HepG2 (cell line): ENCODE results near the gene LMNA. TPM values are rescaled to one million over a fixed set of nuclear protein-coding genes. Genes with fewer than 3 reads are reported as not detected.

Experiments used
- ARID2 ChIP-seq: sonication (generic); formaldehyde crosslinking; IDR thresholded peaks from 2 replicates; pipeline ENCODE4 v1.8.1; 2022; ENCODE audit warnings: mild to moderate bottlenecking, missing genetic modification reagents, borderline replicate concordance
- GFI1 ChIP-seq: sonication (generic); formaldehyde crosslinking; IDR thresholded peaks from 2 replicates; pipeline ENCODE4 v1.5.0; 2020; ENCODE audit warnings: missing genetic modification reagents, mild to moderate bottlenecking, borderline replicate concordance
- JUN ChIP-seq: sonication (generic); formaldehyde crosslinking; IDR thresholded peaks from 2 replicates; pipeline ENCODE4 v1.4.0; 2020; ENCODE audit warnings: mild to moderate bottlenecking, missing genetic modification reagents
- MIER2 ChIP-seq: IDR thresholded peaks from 2 replicates; pipeline ENCODE4 v1.6.1; 2016; ENCODE audit warnings: missing biosample characterization, missing genetic modification reagents
- NCOA2 ChIP-seq: sonication (generic); formaldehyde crosslinking; IDR thresholded peaks from 2 replicates; pipeline ENCODE4 v1.8.0; 2022; ENCODE audit warnings: inconsistent platforms
- NFE2 ChIP-seq: sonication (generic); formaldehyde crosslinking; IDR thresholded peaks from 2 replicates; pipeline ENCODE4 v1.4.0; 2020; ENCODE audit warnings: missing genetic modification reagents
- NKX3-1 ChIP-seq: sonication (generic); formaldehyde crosslinking; IDR thresholded peaks from 2 replicates; pipeline ENCODE4 v1.5.0; 2020; ENCODE audit warnings: missing genetic modification reagents
- NR3C1 ChIP-seq: sonication (generic); formaldehyde crosslinking; IDR thresholded peaks from 2 replicates; pipeline ENCODE4 v1.4.0; 2020; ENCODE audit warnings: missing genetic modification reagents
- PITX1 ChIP-seq: sonication (generic); formaldehyde crosslinking; IDR thresholded peaks from 2 replicates; pipeline ENCODE4 v1.5.1; 2020; ENCODE audit warnings: mild to moderate bottlenecking, missing genetic modification reagents
- POLR2G ChIP-seq: fragments of 200-400 bp; formaldehyde crosslinking; IDR thresholded peaks from 2 replicates; pipeline ENCODE4 v1.6.1; 2018; ENCODE audit warnings: mild to moderate bottlenecking, low read depth, low read length, moderate library complexity
- RBFOX2 ChIP-seq: fragments of 200-400 bp; formaldehyde crosslinking; IDR thresholded peaks from 2 replicates; pipeline ENCODE4 v1.6.1; 2017; ENCODE audit warnings: low read depth, mild to moderate bottlenecking, low read length
- SRSF1 ChIP-seq: fragments of 200-400 bp; formaldehyde crosslinking; optimal IDR thresholded peaks from 2 replicates; pipeline ENCODE3; 2017; ENCODE audit warnings: mild to moderate bottlenecking, low read depth, low read length, moderate library complexity
- STAT5B ChIP-seq: sonication (generic); formaldehyde crosslinking; IDR thresholded peaks from 2 replicates; pipeline ENCODE4 v1.4.0; 2020; ENCODE audit warnings: missing genetic modification reagents
- ZBTB21 ChIP-seq: sonication (generic); formaldehyde crosslinking; IDR thresholded peaks from 2 replicates; pipeline ENCODE4 v1.4.0; 2020; ENCODE audit warnings: missing genetic modification reagents
- ZFP90 ChIP-seq: sonication (generic); formaldehyde crosslinking; IDR thresholded peaks from 2 replicates; pipeline ENCODE4 v1.8.0; 2022; ENCODE audit warnings: missing genetic modification reagents, mild to moderate bottlenecking, inconsistent platforms, borderline replicate concordance
- ZNF335 ChIP-seq: sonication (generic); formaldehyde crosslinking; IDR thresholded peaks from 2 replicates; pipeline ENCODE4 v1.4.0; 2020; ENCODE audit warnings: missing genetic modification reagents
- ZNF564 ChIP-seq: sonication (generic); formaldehyde crosslinking; IDR thresholded peaks from 2 replicates; pipeline ENCODE4 v1.8.1; 2023; ENCODE audit warnings: mild to moderate bottlenecking, missing genetic modification reagents
- ZNF678 ChIP-seq: sonication (generic); formaldehyde crosslinking; IDR thresholded peaks from 2 replicates; pipeline ENCODE4 v1.4.0; 2020; ENCODE audit warnings: mild to moderate bottlenecking, missing genetic modification reagents
- ZNF777 ChIP-seq: sonication (generic); formaldehyde crosslinking; IDR thresholded peaks from 2 replicates; pipeline ENCODE4 v1.4.0; 2020; ENCODE audit warnings: missing genetic modification reagents
- polyA plus RNA-seq, 8 experiments: library from polyadenylated mRNA; depleted of rRNA in 3 of 8; stranded (reverse) in 7 of 8; unstranded in 1 of 8; fragments of >200 nt; fragmentation: Illumina TruSeq in 4 of 8; extraction: Trizol in 4 of 8; gene quantifications; 2 replicates each; pipeline versions ENCODE4 v1.2.1 to v1.2.3, GENCODE V29; 2011 to 2016; ENCODE audit warnings: low read depth in 4 of 8, missing spikeins in 1 of 8, mixed read lengths in 1 of 8; ENCODE audit not compliant: insufficient read depth in 1 of 8
- total RNA-seq, 5 experiments: library from RNA; depleted of rRNA; stranded (reverse); fragments of >200 nt; fragmentation: Illumina TruSeq; extraction: Trizol; gene quantifications; 2 replicates each; pipeline ENCODE4 v1.2.3, GENCODE V29; 2016; ENCODE audit warnings: low read depth in 1 of 5
- TF ChIP-seq, protein P1 (sequence below): sonication (generic); formaldehyde crosslinking; conservative IDR thresholded peaks from 2 replicates; pipeline ENCODE4 v1.5.0; 2020; ENCODE audit warnings: missing genetic modification reagents
- TF ChIP-seq, protein P2 (sequence below): sonication (generic); formaldehyde crosslinking; IDR thresholded peaks from 2 replicates; pipeline ENCODE4 v1.4.0; 2020; ENCODE audit warnings: missing genetic modification reagents, borderline replicate concordance
- TF ChIP-seq, protein P3 (sequence below): sonication (generic); formaldehyde crosslinking; IDR thresholded peaks from 2 replicates; pipeline ENCODE4 v1.4.0; 2020; ENCODE audit warnings: missing genetic modification reagents

Gene LMNA
- total and polyA plus RNA-seq, 2 of the 13 experiments (the other 11 are each of a cell fraction or from before 2014, with no cell fraction given): 107 to 225 TPM

DNA sequence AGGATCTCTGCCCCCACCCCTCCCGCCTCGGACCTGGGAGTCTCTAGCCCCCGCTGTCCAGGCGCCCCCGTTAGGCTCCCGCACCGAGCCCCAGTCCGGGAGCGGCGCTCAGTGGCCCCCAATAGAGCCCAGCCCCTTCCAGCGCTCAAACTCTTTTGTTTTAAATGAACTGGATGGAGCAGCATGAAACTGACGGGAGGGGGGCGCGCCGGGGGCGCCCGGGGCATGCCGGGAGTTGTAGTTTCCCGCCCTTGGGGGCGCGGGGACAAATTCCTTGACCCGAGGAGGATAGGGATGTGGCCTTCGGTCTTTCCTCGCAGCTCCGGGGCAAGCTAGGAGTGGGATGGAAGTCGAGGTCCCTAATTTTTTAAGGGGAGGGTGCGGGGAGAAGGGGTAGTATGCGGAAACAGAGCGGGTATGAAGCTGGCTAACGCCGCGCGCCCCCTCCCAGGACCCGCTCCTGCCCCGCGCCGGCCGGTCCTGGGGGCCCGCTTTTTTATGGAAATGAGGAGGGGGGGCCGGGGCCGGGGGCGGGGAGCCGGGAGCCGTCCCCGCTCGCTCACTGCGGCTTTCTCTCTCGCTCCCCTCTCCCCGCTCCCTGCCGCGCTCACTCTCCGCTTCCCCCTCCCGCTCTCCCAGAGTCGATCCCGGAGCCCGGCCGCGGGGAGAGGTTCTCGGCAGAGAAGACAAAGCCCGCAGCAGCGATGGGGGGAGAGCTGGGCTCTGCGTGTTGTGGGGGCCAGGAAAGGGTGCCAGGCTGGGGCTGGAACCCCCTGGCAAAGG lies 32.0 kb upstream of the LMNA start, which contains the start of gene MEX3A (continued):
- TF ChIP-seq, protein P1, sequence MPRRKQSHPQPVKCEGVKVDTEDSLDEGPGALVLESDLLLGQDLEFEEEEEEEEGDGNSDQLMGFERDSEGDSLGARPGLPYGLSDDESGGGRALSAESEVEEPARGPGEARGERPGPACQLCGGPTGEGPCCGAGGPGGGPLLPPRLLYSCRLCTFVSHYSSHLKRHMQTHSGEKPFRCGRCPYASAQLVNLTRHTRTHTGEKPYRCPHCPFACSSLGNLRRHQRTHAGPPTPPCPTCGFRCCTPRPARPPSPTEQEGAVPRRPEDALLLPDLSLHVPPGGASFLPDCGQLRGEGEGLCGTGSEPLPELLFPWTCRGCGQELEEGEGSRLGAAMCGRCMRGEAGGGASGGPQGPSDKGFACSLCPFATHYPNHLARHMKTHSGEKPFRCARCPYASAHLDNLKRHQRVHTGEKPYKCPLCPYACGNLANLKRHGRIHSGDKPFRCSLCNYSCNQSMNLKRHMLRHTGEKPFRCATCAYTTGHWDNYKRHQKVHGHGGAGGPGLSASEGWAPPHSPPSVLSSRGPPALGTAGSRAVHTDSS: no peak
- TF ChIP-seq ZNF777 (CRISPR knock-in tag): peak; percentile 57; the same call in 1 of the 2 replicates
- no peak for TF ChIP-seq NKX3-1 (CRISPR knock-in tag)
- no peak for TF ChIP-seq PITX1 (CRISPR knock-in tag)
- no peak for TF ChIP-seq ARID2
- no peak for TF ChIP-seq ZBTB21 (CRISPR knock-in tag)
- peak; percentile 48; the same call in 1 of the 2 replicates for TF ChIP-seq GFI1
- TF ChIP-seq POLR2G: peak; percentile 61; the same call in 1 of the 2 replicates
- TF ChIP-seq ZNF678 (CRISPR knock-in tag): no peak
- no peak for TF ChIP-seq NFE2 (CRISPR knock-in tag)
- TF ChIP-seq ZNF335 (CRISPR knock-in tag): no peak; the same call in none of the 2 replicates
- TF ChIP-seq, protein P2, sequence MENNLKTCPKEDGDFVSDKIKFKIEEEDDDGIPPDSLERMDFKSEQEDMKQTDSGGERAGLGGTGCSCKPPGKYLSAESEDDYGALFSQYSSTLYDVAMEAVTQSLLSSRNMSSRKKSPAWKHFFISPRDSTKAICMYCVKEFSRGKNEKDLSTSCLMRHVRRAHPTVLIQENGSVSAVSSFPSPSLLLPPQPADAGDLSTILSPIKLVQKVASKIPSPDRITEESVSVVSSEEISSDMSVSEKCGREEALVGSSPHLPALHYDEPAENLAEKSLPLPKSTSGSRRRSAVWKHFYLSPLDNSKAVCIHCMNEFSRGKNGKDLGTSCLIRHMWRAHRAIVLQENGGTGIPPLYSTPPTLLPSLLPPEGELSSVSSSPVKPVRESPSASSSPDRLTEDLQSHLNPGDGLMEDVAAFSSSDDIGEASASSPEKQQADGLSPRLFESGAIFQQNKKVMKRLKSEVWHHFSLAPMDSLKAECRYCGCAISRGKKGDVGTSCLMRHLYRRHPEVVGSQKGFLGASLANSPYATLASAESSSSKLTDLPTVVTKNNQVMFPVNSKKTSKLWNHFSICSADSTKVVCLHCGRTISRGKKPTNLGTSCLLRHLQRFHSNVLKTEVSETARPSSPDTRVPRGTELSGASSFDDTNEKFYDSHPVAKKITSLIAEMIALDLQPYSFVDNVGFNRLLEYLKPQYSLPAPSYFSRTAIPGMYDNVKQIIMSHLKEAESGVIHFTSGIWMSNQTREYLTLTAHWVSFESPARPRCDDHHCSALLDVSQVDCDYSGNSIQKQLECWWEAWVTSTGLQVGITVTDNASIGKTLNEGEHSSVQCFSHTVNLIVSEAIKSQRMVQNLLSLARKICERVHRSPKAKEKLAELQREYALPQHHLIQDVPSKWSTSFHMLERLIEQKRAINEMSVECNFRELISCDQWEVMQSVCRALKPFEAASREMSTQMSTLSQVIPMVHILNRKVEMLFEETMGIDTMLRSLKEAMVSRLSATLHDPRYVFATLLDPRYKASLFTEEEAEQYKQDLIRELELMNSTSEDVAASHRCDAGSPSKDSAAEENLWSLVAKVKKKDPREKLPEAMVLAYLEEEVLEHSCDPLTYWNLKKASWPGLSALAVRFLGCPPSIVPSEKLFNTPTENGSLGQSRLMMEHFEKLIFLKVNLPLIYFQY: no peak
- TF ChIP-seq, protein P3, sequence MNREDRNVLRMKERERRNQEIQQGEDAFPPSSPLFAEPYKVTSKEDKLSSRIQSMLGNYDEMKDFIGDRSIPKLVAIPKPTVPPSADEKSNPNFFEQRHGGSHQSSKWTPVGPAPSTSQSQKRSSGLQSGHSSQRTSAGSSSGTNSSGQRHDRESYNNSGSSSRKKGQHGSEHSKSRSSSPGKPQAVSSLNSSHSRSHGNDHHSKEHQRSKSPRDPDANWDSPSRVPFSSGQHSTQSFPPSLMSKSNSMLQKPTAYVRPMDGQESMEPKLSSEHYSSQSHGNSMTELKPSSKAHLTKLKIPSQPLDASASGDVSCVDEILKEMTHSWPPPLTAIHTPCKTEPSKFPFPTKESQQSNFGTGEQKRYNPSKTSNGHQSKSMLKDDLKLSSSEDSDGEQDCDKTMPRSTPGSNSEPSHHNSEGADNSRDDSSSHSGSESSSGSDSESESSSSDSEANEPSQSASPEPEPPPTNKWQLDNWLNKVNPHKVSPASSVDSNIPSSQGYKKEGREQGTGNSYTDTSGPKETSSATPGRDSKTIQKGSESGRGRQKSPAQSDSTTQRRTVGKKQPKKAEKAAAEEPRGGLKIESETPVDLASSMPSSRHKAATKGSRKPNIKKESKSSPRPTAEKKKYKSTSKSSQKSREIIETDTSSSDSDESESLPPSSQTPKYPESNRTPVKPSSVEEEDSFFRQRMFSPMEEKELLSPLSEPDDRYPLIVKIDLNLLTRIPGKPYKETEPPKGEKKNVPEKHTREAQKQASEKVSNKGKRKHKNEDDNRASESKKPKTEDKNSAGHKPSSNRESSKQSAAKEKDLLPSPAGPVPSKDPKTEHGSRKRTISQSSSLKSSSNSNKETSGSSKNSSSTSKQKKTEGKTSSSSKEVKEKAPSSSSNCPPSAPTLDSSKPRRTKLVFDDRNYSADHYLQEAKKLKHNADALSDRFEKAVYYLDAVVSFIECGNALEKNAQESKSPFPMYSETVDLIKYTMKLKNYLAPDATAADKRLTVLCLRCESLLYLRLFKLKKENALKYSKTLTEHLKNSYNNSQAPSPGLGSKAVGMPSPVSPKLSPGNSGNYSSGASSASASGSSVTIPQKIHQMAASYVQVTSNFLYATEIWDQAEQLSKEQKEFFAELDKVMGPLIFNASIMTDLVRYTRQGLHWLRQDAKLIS (CRISPR knock-in tag): no peak
- TF ChIP-seq SRSF1: peak; percentile 3
- TF ChIP-seq MIER2 (CRISPR knock-in tag): no peak
- no peak for TF ChIP-seq NCOA2 (CRISPR knock-in tag)
- TF ChIP-seq ZNF564 (CRISPR knock-in tag): 0 out of 2 replicates have a peak, but pooled peaks have one; percentile 5
- 0 out of 2 replicates have a peak, but pooled peaks have one; percentile 17 for TF ChIP-seq ZFP90 (CRISPR knock-in tag)
- no peak for TF ChIP-seq JUN
- peak; percentile 48 for TF ChIP-seq RBFOX2
- TF ChIP-seq NR3C1 (CRISPR knock-in tag): no peak
- TF ChIP-seq STAT5B: no peak
